Loucy (cell line): ENCODE results near the gene DDX42.

ENCODE experiments used
- H2AFZ ChIP-seq: fragments of 200-600 bp; sonication (generic); 2 replicates; pipeline ENCODE4 v1.6.0; 2016; ENCODE audit warnings: antibody characterized with exemption, mild to moderate bottlenecking, low read length, moderate library complexity
- H3F3A ChIP-seq: fragments of 200-600 bp; 2 replicates; pipeline ENCODE4 v1.6.0; 2016; ENCODE audit warnings: antibody characterized with exemption, low read depth, mild to moderate bottlenecking
- H3K27me3 ChIP-seq: fragments of 200-600 bp; sonication (generic); 2 replicates; pipeline ENCODE4 v1.6.1; 2014; ENCODE audit warnings: low read length, mild to moderate bottlenecking; ENCODE audit not compliant: insufficient read depth, poor library complexity, severe bottlenecking
- H3K36me3 ChIP-seq: fragments of 200-600 bp; sonication (generic); 2 replicates; pipeline ENCODE4 v1.6.1; 2016; ENCODE audit warnings: low read length; ENCODE audit not compliant: insufficient read depth
- H3K4me1 ChIP-seq: fragments of 200-600 bp; sonication (generic); 2 replicates; pipeline ENCODE4 v1.5.1; 2014; ENCODE audit warnings: low read length, mild to moderate bottlenecking; ENCODE audit not compliant: insufficient read depth, poor library complexity, severe bottlenecking
- H3K4me2 ChIP-seq: fragments of 200-600 bp; sonication (generic); 2 replicates; pipeline ENCODE4 v1.6.0; 2014; ENCODE audit warnings: antibody characterized with exemption, low read length, low read depth, mild to moderate bottlenecking; ENCODE audit not compliant: poor library complexity, severe bottlenecking
- H3K4me3 ChIP-seq: fragments of 200-600 bp; sonication (generic); 2 replicates; pipeline ENCODE4 v1.5.1; 2014; ENCODE audit warnings: low read length, mild to moderate bottlenecking, mixed read lengths; ENCODE audit not compliant: poor library complexity, severe bottlenecking
- H3K79me2 ChIP-seq: fragments of 200-600 bp; sonication (generic); 2 replicates; pipeline ENCODE4 v1.6.1; 2014; ENCODE audit warnings: low read length; ENCODE audit not compliant: insufficient read depth
- H3K9ac ChIP-seq: fragments of 200-600 bp; sonication (generic); 2 replicates; pipeline ENCODE4 v1.6.0; 2014; ENCODE audit warnings: mild to moderate bottlenecking, low read depth, low read length, moderate library complexity; ENCODE audit not compliant: poor library complexity, severe bottlenecking
- H3K9me2 ChIP-seq: fragments of 200-600 bp; sonication (generic); replicated peaks from 2 replicates; pipeline ENCODE4 v1.6.1; 2016; ENCODE audit warnings: low read depth, low read length, mixed read lengths
- H3K9me3 ChIP-seq: fragments of 200-600 bp; sonication (generic); 2 replicates; pipeline ENCODE4 v1.6.1; 2014; ENCODE audit warnings: mild to moderate bottlenecking, antibody characterized with exemption, low read length, low read depth; ENCODE audit not compliant: insufficient read depth
- H4K20me1 ChIP-seq: fragments of 200-600 bp; sonication (generic); 2 replicates; pipeline ENCODE4 v1.6.0; 2014; ENCODE audit warnings: antibody characterized with exemption, low read length, mild to moderate bottlenecking; ENCODE audit not compliant: insufficient read depth, poor library complexity, severe bottlenecking
- CTCF ChIP-seq: fragments of 200-600 bp; sonication (generic); conservative IDR thresholded peaks from 2 replicates; pipeline ENCODE4 v1.5.1; 2014; ENCODE audit warnings: mild to moderate bottlenecking, antibody characterized with exemption, low read length
- EZH2phosphoT487 ChIP-seq: fragments of 200-600 bp; IDR thresholded peaks from 2 replicates; pipeline ENCODE4 v1.6.1; 2018; ENCODE audit warnings: antibody characterized with exemption, mild to moderate bottlenecking, moderate library complexity, borderline replicate concordance

Gene DDX42

GRCh38 chr17:63833741-63834373, 59.9 kb downstream of the DDX42 start:
- Histone ChIP-seq H3K9me3 (no peaks in the 10 kb centered on the region), H3K4me1 (peaks cover 46% of the 10 kb centered on the region), H3K9ac (peak overlapping the region; percentile 49), H3K4me2 (peak overlapping the region; percentile 67), H3K4me3 (no peak overlapping the region), H3K79me2 (peaks cover 92% of the 10 kb centered on the region), H4K20me1 (peaks cover 19% of the 10 kb centered on the region), H2AFZ (no peak overlapping the region), H3K27me3 (no peaks in the 10 kb centered on the region), H3K36me3 (peaks cover 65% of the 10 kb centered on the region), H3K9me2 (no peaks in the 10 kb centered on the region), H3F3A (no peaks in the 10 kb centered on the region)
- TF ChIP-seq EZH2phosphoT487 (no peak), CTCF (no peak)

- TF ChIP-seq CTCF (peak; percentile 96), EZH2phosphoT487 (no peak)
- Histone ChIP-seq H3K4me3 (peak overlapping the region; percentile 36), H3K4me1 (peaks cover 46% of the 10 kb centered on the region), H3K79me2 (peaks cover 92% of the 10 kb centered on the region), H2AFZ (no peak overlapping the region), H3K9ac (peak overlapping the region; percentile 49), H3K36me3 (peaks cover 62% of the 10 kb centered on the region), H3F3A (no peaks in the 10 kb centered on the region), H3K4me2 (peak overlapping the region; percentile 67), H3K9me2 (no peaks in the 10 kb centered on the region), H3K9me3 (no peaks in the 10 kb centered on the region), H3K27me3 (no peaks in the 10 kb centered on the region), H4K20me1 (peaks cover 19% of the 10 kb centered on the region)
Observed at GRCh38 chr17:63834431-63835166, 60.6 kb downstream of the DDX42 start.

GRCh38 chr17:63835167-63835720, 61.3 kb downstream of the DDX42 start:
- Histone ChIP-seq H3K36me3 (peaks cover 56% of the 10 kb centered on the region), H3K9ac (no peak overlapping the region), H3K4me2 (peak overlapping the region; percentile 67)

More at GRCh38 chr17:63835167-63835720, 61.3 kb downstream of the DDX42 start:
- no peak overlapping the region for H2AFZ ChIP-seq
- no peaks in the 10 kb centered on the region for H3F3A ChIP-seq
- no peak overlapping the region for H3K4me3 ChIP-seq
- H3K4me1 ChIP-seq = peaks cover 43% of the 10 kb centered on the region
- H3K9me2 ChIP-seq = no peaks in the 10 kb centered on the region
- H4K20me1 ChIP-seq = peaks cover 19% of the 10 kb centered on the region
- no peak for TF ChIP-seq EZH2phosphoT487
- no peak for TF ChIP-seq CTCF
- H3K27me3 ChIP-seq = no peaks in the 10 kb centered on the region
- H3K9me3 ChIP-seq = no peaks in the 10 kb centered on the region
- peaks cover 92% of the 10 kb centered on the region for H3K79me2 ChIP-seq
